ENCODE data around the gene OXT.

OXT gene

DNA sequence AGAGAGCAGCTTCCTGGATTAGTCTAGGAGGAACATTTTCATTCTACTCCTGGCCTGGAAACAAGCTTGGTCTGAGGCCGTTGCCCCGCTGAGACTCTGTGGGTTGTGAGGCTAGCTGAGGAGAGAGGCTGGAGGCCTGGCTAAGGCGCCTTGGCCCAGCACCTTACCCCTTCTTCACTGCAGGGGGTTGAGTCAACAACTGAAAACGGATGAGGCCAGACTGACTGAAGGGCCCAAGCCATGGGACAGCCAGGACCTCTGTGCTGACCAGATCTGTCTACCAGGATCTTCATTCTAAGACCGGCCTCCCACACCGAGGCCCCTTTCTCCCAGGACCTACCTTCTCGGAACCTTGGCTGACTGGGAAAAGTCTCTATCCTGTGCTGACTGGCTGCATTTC lies 16.6 kb downstream of the OXT start:
- no peak for DNase-seq

DNA sequence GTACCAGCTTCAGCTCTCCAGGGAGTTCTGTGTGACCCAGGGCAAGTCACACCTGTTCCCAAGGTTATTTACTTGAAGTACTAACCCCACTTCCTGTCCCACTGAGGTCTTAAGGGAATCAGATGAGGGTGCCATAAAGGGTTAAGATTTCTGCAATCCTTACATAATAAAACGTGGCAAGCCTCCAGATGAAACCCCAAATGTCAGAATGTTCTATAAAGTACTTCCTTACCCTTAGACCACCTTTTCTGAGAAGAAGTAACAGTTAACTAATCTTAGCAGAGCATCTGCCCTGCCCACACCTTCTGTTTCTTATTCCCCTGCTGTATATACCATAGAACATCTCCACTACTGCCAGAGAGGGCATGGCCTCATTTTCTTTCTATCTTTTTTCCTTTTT lies 19.1 kb downstream of the OXT start:
- no peak for DNase-seq

DNA sequence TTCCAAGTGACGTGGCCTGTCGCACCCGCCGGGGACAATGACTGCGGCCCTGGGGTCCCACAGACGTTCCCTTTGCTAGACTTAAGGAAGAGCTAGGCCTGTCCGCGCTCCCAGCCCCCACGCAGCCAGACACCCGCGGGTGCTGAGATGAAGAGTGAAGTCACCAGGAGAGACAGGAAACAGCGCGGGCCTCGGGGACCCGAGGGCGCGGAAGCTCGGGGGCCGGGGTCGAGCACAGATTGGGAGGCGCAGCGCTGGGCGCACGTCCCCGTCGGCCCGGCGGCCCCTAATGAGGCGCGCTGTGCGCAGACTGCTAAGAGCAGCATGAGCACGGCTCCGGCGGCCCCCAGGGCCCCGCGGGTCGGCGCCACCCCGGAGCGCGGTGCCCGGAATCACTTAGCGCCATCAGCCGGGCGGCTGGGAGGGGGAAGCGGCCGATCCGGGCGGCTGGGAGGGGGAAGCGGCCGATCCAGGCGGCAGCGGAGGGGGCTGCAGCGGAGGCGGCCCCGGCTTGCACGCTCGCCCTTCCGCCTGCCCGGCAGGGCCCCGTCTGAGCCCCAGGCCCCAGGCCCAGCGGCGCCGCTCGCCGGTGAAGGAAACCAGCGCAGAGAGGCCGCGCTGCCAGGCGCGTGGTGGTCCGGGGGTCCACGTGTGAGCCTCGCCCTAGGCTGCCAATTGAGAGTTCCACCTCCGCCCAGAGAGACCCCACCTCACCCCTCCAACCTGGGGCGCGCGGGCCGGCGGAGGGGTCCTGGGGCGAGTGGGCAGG lies 21.4 kb downstream of the OXT start:
- peak; percentile 52 for DNase-seq

DNA sequence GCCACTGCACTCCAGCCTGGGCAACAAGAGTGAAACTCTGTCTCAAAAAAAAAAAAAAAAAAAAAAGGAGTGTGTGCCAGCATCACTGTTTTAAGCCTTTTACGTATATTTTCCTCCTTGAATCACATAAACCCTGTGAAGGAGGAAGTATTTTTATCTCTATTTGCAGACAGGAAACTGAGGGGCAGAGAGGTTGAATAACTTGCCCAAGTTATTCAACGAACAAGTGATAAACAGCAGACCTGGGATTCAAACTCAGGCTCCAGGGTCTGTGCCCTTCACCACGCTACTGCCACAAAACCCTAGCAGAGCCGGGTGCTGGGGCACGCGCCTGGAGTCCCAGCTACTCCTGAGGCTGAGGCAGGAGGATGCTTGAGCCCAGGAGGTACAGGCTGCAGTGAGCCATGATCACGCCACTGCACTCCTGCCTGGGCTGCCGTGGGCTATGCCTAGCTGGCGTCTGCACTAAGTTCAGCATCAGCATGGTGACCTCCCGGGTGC lies 22.5 kb downstream of the OXT start:
- peak; percentile 35 for DNase-seq

DNA sequence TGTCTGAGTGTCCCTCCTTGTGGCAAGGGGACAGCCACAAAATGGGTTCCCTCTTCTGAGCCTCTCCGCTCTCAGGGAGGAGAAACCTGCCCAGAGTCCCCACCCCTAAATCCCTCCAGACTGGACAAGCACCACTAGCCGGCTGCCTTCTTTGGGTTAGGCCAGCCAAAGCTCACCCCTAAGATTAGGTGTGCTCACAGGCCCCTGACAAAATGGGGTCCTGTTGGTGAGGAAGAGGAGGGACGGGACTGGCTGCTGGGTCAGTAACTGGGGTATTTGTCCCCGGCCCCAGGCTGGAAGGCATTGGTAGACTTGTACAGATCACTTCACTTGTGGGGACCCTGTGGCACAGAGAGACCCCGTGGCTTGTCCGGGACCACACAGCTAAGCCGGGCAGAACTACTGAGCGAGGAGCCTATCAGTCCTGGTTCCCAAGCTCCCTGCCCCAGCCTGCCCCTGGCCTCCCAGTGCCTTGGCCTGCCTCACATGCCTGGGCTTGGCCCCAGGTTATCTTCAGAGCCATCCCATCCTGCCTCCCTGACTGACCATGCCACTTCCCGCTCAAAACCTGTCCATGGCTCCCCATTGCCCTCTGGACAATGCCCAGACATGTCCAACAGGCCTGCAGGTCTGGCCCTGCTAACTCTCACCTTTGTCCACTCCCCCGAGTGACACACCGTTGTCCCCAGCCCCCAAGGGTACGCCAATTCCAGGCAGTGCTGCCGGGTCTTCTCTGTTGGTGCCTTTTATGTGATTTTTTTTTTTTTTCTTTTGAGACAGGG lies 23.6 kb downstream of the OXT start:
- no peak for DNase-seq

DNA sequence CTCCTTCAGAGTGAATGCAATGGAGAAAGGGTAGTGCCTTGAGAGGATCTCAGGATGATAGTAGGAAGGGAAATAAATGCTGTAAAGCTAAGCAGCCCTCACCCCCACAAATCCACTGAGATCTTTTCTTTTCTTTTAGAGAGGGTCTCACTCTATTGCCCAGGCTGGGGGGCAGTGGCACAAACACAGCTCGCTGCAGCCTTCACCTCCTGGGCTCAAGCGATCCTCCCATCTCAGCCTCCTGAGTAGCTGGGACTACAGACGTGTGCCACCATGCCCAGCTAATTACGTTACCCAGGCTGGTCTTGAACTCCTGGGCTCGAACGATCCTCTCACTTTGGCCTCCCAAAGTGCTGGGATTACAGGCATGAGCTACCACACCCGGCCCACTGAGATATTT lies 29.1 kb downstream of the OXT start:
- DNase-seq, result no peak

DNA sequence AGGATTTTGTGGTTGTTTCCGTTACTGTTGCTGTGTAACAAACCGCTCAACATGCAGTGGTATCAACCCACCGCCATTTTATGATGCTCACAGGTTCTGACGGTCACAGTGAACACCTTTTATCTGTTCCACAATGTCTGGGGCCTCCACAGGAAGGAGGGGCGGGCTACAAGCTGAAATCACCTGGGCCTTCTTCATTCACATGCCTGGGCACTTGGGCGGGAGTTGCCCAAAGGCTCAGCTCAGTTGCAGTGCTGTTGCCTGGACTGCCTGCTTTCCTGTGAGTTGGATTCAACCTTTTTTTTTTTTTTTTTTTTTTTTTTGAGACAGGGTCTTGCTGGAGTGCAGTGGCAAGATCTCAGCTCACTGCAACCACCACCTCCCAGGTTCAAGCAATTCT lies 29.8 kb downstream of the OXT start:
- no peak for DNase-seq

DNA sequence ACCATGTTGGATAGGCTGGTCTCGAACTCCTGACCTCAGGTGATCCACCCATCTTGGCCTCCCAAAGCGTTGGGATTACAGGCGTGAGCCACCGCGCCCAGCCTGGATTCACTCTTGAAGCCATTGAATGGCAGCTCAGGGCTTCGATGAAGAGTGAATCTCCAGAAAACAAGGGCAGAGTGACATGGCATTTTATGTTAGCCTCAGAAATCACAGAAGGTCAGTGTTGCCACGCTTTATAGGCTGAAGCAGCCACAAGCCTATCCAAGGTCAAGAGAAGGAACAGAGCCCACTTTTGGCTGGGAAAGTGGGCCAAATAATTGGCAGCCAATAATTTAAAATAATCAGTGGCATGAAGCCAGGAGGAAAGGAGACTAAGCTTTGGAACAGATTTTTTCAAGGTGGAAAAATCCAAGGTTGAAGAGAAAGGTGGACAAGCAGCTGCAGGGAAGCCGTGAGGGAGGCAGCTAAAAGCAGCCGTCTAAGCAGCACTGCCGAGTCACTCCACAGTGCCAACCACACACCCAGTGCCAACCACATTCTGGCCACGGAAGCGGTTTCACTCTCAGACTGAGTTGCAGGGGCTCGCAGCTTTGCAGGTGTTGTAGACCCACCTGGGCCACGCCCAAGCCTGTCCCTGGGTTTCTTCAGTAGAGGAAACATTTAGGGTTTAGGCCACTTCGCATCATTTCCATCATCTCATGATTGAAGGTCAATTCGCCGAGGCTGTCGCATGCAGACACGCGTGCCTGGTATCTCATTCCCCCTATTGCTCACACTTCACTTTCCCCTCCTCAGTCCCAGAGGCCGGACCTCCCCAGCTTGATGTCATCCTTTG lies 30.5 kb downstream of the OXT start:
- DNase-seq, result peak; percentile 30

DNA sequence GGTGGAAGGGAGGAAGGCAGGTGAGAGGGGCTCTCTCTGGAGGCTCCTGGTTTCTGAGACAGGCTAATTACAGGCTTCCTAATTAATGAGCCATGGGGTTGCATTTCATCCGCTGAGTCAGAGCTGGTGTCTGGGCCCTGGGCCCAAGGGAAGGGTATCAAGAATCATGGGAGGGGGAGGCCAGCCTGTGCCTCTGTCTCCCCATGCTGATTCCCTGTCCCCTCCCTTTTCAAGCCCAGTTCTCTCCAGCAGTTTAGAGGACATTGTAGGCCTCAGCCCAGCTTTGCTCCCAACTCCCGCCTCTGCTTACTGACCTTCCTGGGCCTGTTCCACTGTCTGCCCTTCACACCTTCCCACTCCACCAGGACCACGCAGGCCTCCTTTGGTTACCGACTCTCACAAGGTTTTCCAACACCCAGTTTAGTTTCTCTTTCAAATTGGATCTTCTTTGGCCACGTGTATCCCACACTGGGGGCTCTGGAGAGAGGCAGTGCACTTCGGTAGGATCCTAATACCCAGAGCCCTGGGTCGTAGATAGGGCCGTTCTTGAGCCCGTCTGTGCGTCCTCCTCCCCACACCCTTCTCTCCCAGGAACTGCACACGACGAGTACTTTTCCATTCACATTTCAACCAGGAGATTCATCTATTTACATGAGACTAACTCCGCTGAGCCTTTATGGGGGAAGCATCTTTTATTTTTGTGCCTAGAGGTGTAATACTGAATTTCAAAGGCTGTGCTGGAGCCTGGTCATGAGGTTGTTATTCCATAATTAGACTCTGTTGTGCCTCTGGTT lies 31.4 kb downstream of the OXT start:
- DNase-seq, result no peak

DNA sequence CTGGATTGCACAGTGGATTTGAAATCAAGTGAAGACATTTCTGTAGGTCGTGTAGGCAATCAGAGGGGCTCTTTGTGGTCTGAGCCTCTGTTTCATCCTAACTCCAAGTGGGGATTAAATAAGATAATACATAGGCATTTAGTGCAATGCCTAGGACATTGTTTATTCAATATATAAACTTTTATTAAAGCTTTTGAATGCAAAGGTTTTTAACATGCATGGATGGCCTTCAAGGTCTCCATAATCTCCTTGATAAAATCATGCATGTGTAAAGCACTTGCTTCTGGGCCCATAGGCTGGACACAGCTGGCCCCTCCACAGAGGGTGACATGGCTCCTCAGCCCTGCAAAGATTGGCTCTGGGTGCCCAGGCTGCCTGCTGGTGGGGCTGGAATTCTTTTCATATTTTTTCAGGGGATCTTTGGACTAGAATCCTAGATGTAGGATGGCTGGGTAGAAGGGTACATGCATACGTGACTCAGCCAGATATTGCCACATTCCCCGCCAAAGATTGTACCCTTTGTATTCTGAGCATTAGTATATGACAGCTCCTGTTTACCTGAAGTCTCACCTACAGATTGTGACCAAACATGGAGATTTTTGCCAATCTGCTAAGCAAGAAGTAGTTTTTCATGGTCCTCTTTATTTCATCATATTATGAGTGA lies 32.1 kb downstream of the OXT start:
- DNase-seq, result no peak

DNA sequence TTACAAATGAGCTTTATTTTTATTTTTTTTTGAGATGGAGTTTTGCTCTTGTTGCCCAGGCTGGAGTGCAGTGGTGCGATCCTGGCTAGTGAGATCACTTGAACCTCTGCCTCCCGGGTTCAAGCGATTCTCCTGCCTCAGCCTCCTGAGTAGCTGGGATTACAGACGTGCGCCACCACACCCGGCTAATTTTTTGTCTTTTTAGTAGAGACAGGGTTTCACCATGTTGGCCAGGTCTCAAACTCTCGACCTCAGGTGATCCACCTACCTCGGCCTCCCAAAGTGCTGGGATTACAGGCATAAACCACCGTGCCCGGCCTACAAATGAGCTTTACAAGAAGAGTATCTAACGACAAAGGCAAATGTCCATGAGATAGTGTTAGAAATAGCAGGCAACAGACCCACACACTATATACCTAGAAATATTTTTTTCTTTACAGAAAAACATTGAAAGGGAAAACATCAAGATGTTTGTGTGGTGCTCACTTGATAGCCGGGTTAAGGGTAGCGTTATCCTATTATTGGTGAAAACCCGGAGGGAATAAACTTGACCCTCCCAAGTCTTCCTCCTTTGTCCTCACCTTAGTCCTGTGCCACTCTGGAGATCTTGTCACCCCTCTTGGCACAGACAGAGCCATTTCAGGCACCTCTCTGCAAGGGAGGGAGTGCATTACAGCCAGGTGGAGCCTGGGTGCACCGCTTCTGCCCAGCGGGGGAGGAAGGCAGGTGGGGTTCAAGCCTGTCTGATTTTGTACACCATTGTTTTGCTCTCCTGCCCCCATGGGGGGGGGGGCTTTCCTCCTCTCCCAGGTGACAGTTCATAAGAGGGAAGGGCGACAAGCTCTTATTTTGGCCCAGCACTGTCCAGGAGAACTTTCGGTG lies 34.1 kb downstream of the OXT start:
- DNase-seq, result no peak

DNA sequence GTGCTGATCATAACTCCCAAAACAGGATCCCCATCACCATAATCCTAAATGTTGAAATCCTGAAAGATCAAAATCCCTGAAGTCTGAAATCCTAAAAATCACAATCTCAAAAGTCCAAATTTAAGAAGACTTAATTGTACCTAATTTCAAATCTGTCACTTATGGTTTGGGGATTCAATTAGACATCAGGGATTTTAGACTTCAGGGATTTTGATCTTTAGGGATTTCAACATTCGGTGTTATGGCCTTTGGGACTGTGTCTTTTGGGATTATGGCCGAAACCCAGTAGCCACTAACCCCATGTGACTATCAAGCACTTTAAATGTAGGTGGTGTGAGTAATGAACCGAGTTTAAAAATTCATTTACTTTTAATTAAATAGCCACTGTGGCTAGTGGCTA lies 34.8 kb downstream of the OXT start:
- no peak for DNase-seq

DNA sequence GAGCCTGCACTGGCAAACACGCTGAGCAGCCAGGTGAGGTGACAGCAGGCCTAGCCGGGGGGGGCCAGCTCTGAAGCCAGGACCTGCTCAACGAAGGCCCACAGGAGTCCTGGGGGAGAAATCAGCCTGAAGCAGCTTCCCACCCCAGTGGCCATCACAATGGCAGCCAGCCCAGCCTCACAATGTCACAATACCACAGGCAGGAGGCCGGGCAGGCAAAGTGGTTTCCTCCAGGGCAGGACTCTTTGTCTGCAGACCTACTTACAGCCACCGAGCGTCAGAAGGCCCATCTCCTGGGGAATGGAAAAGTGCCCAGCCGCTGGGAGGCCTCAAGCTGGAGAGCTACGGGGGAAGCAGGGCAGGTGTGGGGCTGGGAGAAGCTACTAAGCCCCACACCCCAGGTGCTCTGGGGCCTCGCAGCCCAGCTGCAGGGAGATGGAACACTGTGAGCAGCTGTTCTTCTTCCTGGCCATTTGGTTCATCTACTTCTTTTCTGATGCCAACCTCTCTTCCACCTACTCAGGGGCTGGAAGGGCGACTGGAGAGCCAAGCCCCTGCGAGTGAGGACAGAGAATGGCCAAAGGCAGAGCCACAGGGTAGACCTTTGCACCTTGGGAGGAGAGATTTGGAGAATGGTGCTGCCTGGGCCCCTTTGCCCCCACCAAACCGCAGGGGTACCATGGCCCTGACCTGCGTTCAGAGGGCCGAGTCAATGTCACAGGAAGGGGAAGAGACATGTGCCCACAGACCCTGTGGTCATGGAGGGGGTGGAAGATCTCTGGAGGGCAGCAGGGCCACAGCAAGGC lies 35.4 kb downstream of the OXT start:
- no peak for DNase-seq

DNA sequence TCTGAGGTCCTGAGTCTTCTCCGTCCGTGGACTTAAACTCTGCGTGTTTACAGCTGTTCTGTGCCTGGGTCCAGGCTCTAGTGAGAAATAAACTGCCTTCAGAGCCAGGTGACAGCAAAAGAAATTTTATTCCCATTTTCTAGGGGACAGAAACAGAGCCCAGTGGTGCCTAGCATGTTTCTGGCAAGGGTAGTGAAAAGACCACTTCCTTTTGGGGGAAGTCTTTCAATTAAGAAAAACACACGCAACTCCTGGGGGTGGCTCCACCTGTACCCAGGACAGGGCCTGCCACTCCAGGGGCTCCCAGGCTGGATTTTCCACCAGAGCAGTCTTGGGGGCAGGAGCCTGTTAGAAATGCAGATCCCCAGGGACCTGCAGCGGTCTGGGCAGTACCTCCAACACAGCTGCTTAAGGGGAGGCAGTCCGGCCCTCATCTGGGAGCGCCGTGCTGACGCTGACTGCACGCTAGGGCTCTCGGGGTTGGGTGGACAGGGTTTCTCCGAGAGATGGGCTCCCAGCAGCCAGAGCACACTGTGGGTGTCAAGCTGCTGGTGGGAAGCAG lies 36.1 kb downstream of the OXT start:
- no peak for DNase-seq

DNA sequence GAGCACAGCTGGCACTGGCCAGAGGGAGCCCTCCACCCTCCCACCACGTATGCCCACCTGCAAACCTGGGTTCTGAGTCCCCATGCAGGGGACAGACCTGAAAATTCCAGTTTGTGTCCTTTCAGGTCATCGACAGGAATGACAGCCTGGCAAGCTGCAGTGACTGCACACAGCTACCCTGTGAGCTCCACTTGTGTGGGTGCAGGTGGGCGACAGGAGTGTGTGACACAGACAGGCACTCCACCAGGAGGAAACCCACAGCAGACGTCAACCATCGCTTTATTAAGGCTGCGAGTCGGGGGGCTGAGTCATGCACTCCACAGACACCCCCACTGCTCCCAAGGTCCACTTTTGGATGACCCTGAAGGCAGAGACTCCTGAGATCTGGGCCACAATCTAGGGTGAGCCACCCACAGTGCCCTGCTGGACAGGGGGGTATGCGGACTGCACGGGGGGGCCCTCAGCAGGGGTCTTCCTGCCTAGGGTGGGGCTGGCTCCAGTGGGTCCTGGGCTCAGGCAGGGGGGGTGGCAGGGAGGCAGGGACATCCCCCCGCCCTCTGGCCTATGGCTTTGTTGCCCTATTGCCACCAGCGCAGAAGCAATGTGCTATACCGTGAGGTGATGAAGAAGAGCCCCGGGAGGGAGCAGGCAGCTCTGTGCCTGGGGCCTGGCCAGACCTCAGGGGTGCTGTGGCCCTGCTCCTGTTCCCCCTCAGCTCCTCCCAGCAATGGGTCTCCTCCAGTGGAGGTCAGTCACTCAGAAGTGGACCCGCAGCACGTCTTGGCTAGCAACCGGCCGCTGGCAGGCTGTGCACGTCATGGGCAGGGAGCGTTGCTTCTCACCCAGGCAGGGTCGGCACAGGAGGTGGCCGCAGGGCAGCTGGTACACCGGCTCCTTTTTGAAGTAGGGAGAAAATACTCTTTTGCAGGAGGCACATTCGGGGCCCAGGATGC lies 38.2 kb downstream of the OXT start:
- no peak for DNase-seq

DNA sequence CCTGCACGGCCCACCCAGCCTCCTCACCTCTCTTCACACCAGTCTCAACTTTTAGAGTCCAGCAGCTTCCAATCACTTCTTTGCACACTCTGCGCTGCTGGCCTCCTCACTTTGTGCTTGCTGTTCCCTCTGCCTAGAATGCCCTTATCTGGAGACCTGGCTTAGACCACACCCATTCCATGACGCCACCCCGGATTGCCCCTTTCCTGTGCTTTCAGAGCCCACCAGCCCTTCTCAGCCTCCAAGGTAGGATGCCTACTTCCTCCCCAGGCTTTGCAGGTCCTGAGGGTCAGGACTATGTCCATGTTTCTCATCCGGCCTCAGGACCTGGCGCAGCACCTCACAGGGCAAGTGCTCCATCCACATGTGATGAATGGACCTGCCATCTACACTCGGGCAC lies 40.1 kb downstream of the OXT start:
- no peak for DNase-seq

DNA sequence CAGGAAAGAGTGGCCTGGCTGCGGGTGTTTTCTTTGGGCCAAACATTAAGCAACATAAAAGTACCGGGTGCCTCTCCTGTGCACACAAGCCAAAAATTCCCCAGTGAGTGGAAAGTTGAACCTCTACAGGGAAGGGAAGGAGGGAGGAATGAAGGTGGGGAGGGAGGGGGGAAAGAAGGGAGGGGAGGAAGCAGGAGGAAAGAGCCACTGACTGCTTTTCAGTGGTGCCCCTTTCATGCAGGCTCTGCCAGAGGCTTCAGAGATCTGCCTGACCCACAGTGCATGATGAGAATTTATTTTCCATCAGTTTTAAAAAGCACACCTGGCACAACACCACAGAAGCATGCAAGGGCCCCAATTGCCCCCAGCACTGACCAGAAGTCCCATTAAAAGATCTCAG lies 40.6 kb downstream of the OXT start:
- DNase-seq, result no peak
